OCI-LY3 (cell line): ENCODE results near the gene C1D.

ENCODE experiments used
- H2AFZ ChIP-seq: fragments of 200-600, 300-600 bp; shearing (Covaris generic); 2 replicates; pipeline ENCODE4 v1.6.0; 2014; ENCODE audit warnings: antibody characterized with exemption, low read depth, low read length
- H3K27ac ChIP-seq: fragments of 200-600, 300-600 bp; sonication (generic); 2 replicates; pipeline ENCODE4 v1.5.1; 2014; ENCODE audit warnings: mild to moderate bottlenecking, low read length, moderate library complexity, mixed read lengths
- H3K27me3 ChIP-seq: fragments of 200-600, 300-600 bp; sonication (generic); 2 replicates; pipeline ENCODE4 v1.6.1; 2014; ENCODE audit warnings: low read depth, low read length, mixed read lengths
- H3K36me3 ChIP-seq: fragments of 200-600, 300-600 bp; sonication (generic); replicated peaks from 2 replicates; pipeline ENCODE3; 2014; ENCODE audit warnings: low read depth, low read length, mixed read lengths
- H3K4me1 ChIP-seq: fragments of 300-600, 200-600 bp; sonication (generic); 2 replicates; pipeline ENCODE4 v1.6.1; 2014; ENCODE audit warnings: low read length, mixed read lengths
- H3K4me2 ChIP-seq: fragments of 200-600, 300-600 bp; sonication (generic); 2 replicates; pipeline ENCODE4 v1.6.1; 2014; ENCODE audit warnings: low read length, mixed read lengths
- H3K4me3 ChIP-seq: fragments of 300-600, 200-600 bp; sonication (generic); 2 replicates; pipeline ENCODE4 v1.5.1; 2014; ENCODE audit warnings: antibody characterized with exemption, mild to moderate bottlenecking, low read length, moderate library complexity
- H3K79me2 ChIP-seq: fragments of 300-600, 200-600 bp; shearing (Covaris generic); 2 replicates; pipeline ENCODE4 v1.6.1; 2014; ENCODE audit warnings: mild to moderate bottlenecking, low read length, mixed read lengths
- H3K9ac ChIP-seq: fragments of 300-600, 200-600 bp; shearing (Covaris generic); 2 replicates; pipeline ENCODE4 v1.6.0; 2014; ENCODE audit warnings: mild to moderate bottlenecking, low read length, moderate library complexity
- H3K9me3 ChIP-seq: fragments of 200-600, 300-600 bp; shearing (Covaris generic); 2 replicates; pipeline ENCODE4 v1.6.1; 2014; ENCODE audit warnings: low read length, mixed read lengths; ENCODE audit not compliant: insufficient read depth
- H4K20me1 ChIP-seq: fragments of 200-600, 300-600 bp; sonication (generic); 2 replicates; pipeline ENCODE4 v1.6.1; 2016; ENCODE audit warnings: low read length, mixed read lengths; ENCODE audit not compliant: insufficient read depth
- EZH2phosphoT487 ChIP-seq: fragments of 200-600 bp; shearing (Covaris generic); IDR thresholded peaks from 2 replicates; pipeline ENCODE4 v1.6.1; 2018; ENCODE audit warnings: antibody characterized with exemption, mixed run types, low read depth
- TF ChIP-seq, protein P1 (sequence below): fragments of 200-600, 300-600 bp; sonication (generic); IDR thresholded peaks from 2 replicates; pipeline ENCODE4 v1.5.1; 2014; ENCODE audit warnings: antibody characterized with exemption, low read length, low read depth

C1D gene

DNA sequence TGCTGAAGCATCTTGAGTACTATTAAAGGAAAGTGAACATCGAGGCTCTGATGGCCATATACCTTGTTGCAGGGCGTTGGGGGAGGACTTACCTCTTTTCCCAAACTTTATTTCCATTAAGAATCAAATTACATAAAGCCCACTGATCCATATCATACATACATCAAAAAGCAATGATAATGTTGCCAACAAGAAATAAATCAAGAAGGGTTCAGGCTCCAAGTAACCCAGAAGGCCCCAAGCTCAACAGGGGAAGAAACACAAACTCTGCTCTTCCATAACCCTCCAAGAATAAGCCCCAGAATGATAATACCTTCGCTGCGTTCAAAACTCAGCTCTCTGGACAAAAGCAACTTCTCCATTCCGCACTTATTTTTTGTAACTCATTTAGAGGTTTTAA lies 32.3 kb downstream of the C1D start:
- H3K9ac ChIP-seq, result no peak overlapping the region
- H3K4me2 ChIP-seq, result no peak overlapping the region
- H4K20me1 ChIP-seq, result no peaks in the 10 kb centered on the region
- H3K27me3 ChIP-seq, result peaks cover 4% of the 10 kb centered on the region; the same call in 1 of the 2 replicates
- no peaks in the 10 kb centered on the region for H3K4me1 ChIP-seq
- H3K4me3 ChIP-seq, result no peak overlapping the region
- no peaks in the 10 kb centered on the region for H3K79me2 ChIP-seq
- H3K27ac ChIP-seq, result no peak overlapping the region
- H3K36me3 ChIP-seq, result no peaks in the 10 kb centered on the region
- no peaks in the 10 kb centered on the region for H3K9me3 ChIP-seq
- H2AFZ ChIP-seq, result no peak overlapping the region
- TF ChIP-seq, protein P1, sequence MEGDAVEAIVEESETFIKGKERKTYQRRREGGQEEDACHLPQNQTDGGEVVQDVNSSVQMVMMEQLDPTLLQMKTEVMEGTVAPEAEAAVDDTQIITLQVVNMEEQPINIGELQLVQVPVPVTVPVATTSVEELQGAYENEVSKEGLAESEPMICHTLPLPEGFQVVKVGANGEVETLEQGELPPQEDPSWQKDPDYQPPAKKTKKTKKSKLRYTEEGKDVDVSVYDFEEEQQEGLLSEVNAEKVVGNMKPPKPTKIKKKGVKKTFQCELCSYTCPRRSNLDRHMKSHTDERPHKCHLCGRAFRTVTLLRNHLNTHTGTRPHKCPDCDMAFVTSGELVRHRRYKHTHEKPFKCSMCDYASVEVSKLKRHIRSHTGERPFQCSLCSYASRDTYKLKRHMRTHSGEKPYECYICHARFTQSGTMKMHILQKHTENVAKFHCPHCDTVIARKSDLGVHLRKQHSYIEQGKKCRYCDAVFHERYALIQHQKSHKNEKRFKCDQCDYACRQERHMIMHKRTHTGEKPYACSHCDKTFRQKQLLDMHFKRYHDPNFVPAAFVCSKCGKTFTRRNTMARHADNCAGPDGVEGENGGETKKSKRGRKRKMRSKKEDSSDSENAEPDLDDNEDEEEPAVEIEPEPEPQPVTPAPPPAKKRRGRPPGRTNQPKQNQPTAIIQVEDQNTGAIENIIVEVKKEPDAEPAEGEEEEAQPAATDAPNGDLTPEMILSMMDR, result no peak
- TF ChIP-seq EZH2phosphoT487, result no peak

DNA sequence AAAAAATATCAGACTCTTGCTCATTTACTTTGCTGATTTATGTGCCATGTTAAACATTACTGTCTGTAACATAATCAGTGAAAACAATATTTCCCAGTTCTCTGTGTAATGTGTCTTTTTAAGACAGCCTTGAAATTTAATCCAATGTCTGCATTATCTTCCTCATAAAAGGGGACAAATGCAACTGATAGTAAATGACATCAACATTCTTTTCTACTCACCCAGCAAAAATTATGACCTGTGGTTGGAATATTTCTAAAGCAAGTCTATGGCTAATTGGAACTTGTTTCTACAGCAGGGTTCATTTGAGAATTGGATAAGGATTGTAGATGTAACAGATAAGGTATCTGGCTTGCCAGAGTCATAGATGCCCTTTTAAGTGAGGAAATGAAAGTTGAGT lies 34.8 kb downstream of the C1D start:
- H3K27me3 ChIP-seq, result peaks cover 7% of the 10 kb centered on the region; the same call in 1 of the 2 replicates
- H3K4me2 ChIP-seq, result no peak overlapping the region
- no peaks in the 10 kb centered on the region for H3K9me3 ChIP-seq
- H4K20me1 ChIP-seq, result no peaks in the 10 kb centered on the region
- no peaks in the 10 kb centered on the region for H3K4me1 ChIP-seq
- no peak overlapping the region for H3K9ac ChIP-seq
- H3K27ac ChIP-seq, result no peak overlapping the region
- H3K79me2 ChIP-seq, result no peaks in the 10 kb centered on the region
- H3K36me3 ChIP-seq, result no peaks in the 10 kb centered on the region
- TF ChIP-seq, protein P1, result no peak
- TF ChIP-seq EZH2phosphoT487, result no peak
- no peak overlapping the region for H3K4me3 ChIP-seq
- H2AFZ ChIP-seq, result no peak overlapping the region

DNA sequence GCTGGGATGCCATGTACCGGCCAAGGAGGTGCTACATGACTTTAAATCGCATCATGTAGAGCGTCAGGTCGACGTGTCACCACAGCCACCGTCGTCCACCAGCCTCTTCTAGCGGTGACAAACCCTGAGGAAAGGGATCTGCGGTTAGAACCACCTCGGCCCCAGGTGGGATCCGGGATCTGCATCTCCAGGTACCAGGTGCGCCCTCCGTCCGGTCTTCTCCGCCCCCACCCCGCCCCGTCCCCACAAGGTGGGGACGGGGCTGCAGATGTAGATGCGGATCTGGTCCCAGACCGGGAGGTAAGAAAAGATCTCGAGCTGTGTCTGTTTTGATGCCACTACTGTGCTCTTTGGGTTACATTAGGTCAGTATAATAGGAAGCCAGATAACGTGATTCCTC lies 38.4 kb downstream of the C1D start:
- TF ChIP-seq EZH2phosphoT487, result no peak
- TF ChIP-seq, protein P1, result no peak
- Histone ChIP-seq H3K9ac (no peak overlapping the region), H3K27ac (no peak overlapping the region), H3K9me3 (no peaks in the 10 kb centered on the region), H3K4me1 (no peaks in the 10 kb centered on the region), H3K4me2 (no peak overlapping the region), H3K4me3 (no peak overlapping the region), H4K20me1 (no peaks in the 10 kb centered on the region), H3K79me2 (no peaks in the 10 kb centered on the region), H3K27me3 (peaks cover 7% of the 10 kb centered on the region; the same call in 1 of the 2 replicates), H2AFZ (no peak overlapping the region), H3K36me3 (no peaks in the 10 kb centered on the region)

DNA sequence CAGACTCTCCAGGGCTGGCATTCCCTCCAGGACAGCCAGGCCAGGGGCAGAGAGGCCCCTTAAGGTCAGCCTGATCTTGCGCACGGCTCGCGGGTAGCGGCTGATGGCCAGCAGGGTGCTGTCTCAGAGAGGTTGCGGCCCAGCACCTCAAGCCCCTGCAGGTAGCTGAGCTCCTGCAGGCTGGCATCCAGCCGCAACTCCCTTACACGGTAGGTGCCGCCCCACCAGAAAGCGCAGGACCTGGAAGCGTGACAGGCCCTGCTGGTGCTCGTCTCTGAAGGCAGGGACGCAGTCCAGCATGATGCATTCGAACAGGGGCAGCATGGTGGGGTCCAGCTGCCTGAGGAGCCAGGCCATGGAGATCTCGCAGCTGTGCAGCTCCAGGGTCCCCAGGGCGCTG lies 38.9 kb downstream of the C1D start:
- Histone ChIP-seq H3K4me1 (no peaks in the 10 kb centered on the region), H3K4me3 (no peak overlapping the region), H3K79me2 (no peaks in the 10 kb centered on the region), H3K9me3 (no peaks in the 10 kb centered on the region), H3K27ac (no peak overlapping the region), H2AFZ (no peak overlapping the region), H3K36me3 (no peaks in the 10 kb centered on the region), H4K20me1 (no peaks in the 10 kb centered on the region), H3K27me3 (peaks cover 7% of the 10 kb centered on the region; the same call in 1 of the 2 replicates), H3K9ac (no peak overlapping the region), H3K4me2 (no peak overlapping the region)
- no peak for TF ChIP-seq EZH2phosphoT487

DNA sequence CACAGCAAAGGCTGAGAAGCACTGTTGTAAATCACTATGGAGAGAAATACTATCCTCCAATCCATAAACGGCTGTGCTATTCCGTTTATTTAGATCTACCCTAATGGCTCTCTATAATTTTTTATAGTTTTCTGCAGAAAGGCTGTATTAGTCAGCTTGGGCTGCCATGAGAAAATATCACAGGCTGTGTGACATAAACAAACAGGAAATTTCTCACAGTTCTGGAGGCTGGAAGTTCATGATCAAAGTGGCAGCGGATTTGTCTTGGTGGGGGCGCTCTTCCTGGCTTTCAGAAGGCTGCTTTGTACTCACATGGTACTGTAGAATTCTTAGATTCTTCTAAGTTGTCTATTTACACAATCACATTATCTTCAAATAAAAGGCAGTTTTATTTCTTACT lies 44.1 kb downstream of the C1D start:
- H3K9me3 ChIP-seq, result no peaks in the 10 kb centered on the region
- H2AFZ ChIP-seq, result no peak overlapping the region
- TF ChIP-seq, protein P1, result no peak
- no peak for TF ChIP-seq EZH2phosphoT487
- no peaks in the 10 kb centered on the region for H3K36me3 ChIP-seq
- no peaks in the 10 kb centered on the region for H4K20me1 ChIP-seq
- no peaks in the 10 kb centered on the region for H3K4me1 ChIP-seq
- no peaks in the 10 kb centered on the region for H3K79me2 ChIP-seq
- no peak overlapping the region for H3K4me2 ChIP-seq
- no peak overlapping the region for H3K9ac ChIP-seq
- H3K4me3 ChIP-seq, result no peak overlapping the region
- no peak overlapping the region for H3K27ac ChIP-seq
- H3K27me3 ChIP-seq, result 0 out of 2 replicates have a peak, but pooled peaks cover 4% of the 10 kb centered on the region
